ENCODE data around the gene AFG3L2. TPM values are rescaled to one million over a fixed set of nuclear protein-coding genes. Genes with fewer than 3 reads are reported as not detected.

The AFG3L2 gene
- total and polyA plus RNA-seq, 10 of the 15 experiments (the other 5 are each of a cell fraction or from before 2014, with no cell fraction given): 21.0 to 72.7 (median 57.7) TPM

GRCh38 chr18:12296087-12296403, 81.0 kb downstream of the AFG3L2 start:
- no peaks in the 10 kb centered on the region for H3K27me3 ChIP-seq (replicated peaks in 1 of 2; ENCODE audit: control insufficient read depth in 2 of 2, insufficient read depth in 2 of 2, low read length in 1 of 2)
- H3K36me3 ChIP-seq (ENCODE audit: control insufficient read depth in 2 of 2, insufficient read depth in 2 of 2, low read length in 1 of 2): no peaks in the 10 kb centered on the region
- POLR2A ChIA-PET: no interaction called here
- DNase-seq (ENCODE audit: low read depth, low spot score) (no peak), ATAC-seq (no peak), FAIRE-seq (no peak)
- no peaks in the 10 kb centered on the region for H3K9me3 ChIP-seq (replicated peaks; ENCODE audit: control insufficient read depth, insufficient read depth, low read length)
- CTCF ChIA-PET: no interaction called here
- no peak overlapping the region for H2AFZ ChIP-seq (ENCODE audit: control insufficient read depth, low read depth, low read length)
- in situ Hi-C loops (cut with MboI) (no loop called here), intact Hi-C loops (cut with micrococcal nuclease; ENCODE audit: unreplicated experiment) (no loop called here)
- no peak overlapping the region for H3K4me3 ChIP-seq
- SMC1A ChIA-PET (ENCODE audit: uncharacterized antibody, unreplicated experiment): no interaction called here
- no peaks in the 10 kb centered on the region for H3K4me1 ChIP-seq (ENCODE audit: control insufficient read depth, insufficient read depth, low read length)
- WGBS (ENCODE audit: insufficient coverage, insufficient replicate concordance, low lambda C conversion rate, missing lambda C conversion rate): 17% methylated on average over 3 of the region's 3 CpGs
- no peak overlapping the region for H3K4me2 ChIP-seq (ENCODE audit: control insufficient read depth, insufficient read depth)
- no peaks in the 10 kb centered on the region for H4K20me1 ChIP-seq (ENCODE audit: control insufficient read depth, insufficient read depth)
- RAD21 ChIA-PET (ENCODE audit: unreplicated experiment): no interaction called here
- BruUV-seq (replicated peaks): no TSS peak
- TF ChIP-seq SP1 (IDR thresholded peaks at IDR 0.05; ENCODE audit: low read depth, low read length) (no peak), CREM (IDR thresholded peaks at IDR 0.05; ENCODE audit: low read depth) (no peak), EED (IDR thresholded peaks at IDR 0.05; ENCODE audit: low read depth) (no peak), ESRRA (IDR thresholded peaks at IDR 0.05; ENCODE audit: low read length) (no peak), ATF2 (IDR thresholded peaks at IDR 0.05; ENCODE audit: low read length) (no peak), CBFB (IDR thresholded peaks at IDR 0.05; ENCODE audit: low read depth) (no peak), NRF1 (conservative IDR thresholded peaks at IDR 0.05; ENCODE audit: low read depth, low read length) (no peak), BCL11A (IDR thresholded peaks at IDR 0.05; ENCODE audit: low read depth, low read length) (no peak), RBBP5 (conservative IDR thresholded peaks at IDR 0.05) (no peak), BHLHE40 (IDR thresholded peaks at IDR 0.05; ENCODE audit: borderline replicate concordance in 1 of 2, low read depth in 2 of 2, low read length in 1 of 2) (no peak), BACH1 (IDR thresholded peaks at IDR 0.05; ENCODE audit: borderline replicate concordance) (no peak), POU2F2 (IDR thresholded peaks at IDR 0.05; ENCODE audit: borderline replicate concordance, low read depth, low read length) (no peak), POLR2AphosphoS5 (IDR thresholded peaks at IDR 0.05; ENCODE audit: low read length) (no peak), PRDM15 (CRISPR knock-in tag; IDR thresholded peaks at IDR 0.05) (no peak)
- H3K79me2 ChIP-seq (ENCODE audit: control insufficient read depth, insufficient read depth, low read length): no peaks in the 10 kb centered on the region
- H3K27ac ChIP-seq (ENCODE audit: control insufficient read depth, insufficient read depth): no peak overlapping the region
- no peak overlapping the region for H3K9ac ChIP-seq (ENCODE audit: control insufficient read depth, insufficient read depth, low read length)

Measured in GM12878 (cell line).